ENCODE data around the gene EVC2. TPM values are rescaled to one million over a fixed set of nuclear protein-coding genes. Genes with fewer than 3 reads are reported as not detected.

EVC2 gene
- total and polyA plus RNA-seq, 9 of the 15 experiments (the other 6 are each of a cell fraction or from before 2014, with no cell fraction given) = 0.03 to 0.55 (median 0.38) TPM; not detected in 1

- FAIRE-seq (no peak), ATAC-seq (no peak), DNase-seq (ENCODE audit: extremely low read depth in 1 of 4, low spot score in 3 of 4) (no peak)
- CTCF ChIA-PET (ENCODE audit: low intra/inter-chr PET ratio) = no interaction called here
- H3K4me2 ChIP-seq (ENCODE audit: insufficient read depth, low read length) = no peak overlapping the region
- TF ChIP-seq ZFP91 (CRISPR knock-in tag; IDR thresholded peaks at IDR 0.05) = no peak
- no peak for TF ChIP-seq RBM34 (IDR thresholded peaks at IDR 0.05; ENCODE audit: borderline replicate concordance, insufficient read depth, low read length)
- no peak for TF ChIP-seq EP400 (IDR thresholded peaks at IDR 0.05)
- no peaks in the 10 kb centered on the region; a peak in 1 of 5 replicates for H3K27me3 ChIP-seq (ENCODE audit: control insufficient read depth in 2 of 2, insufficient read depth in 2 of 2, low read length in 2 of 2)
- POLR2A ChIA-PET = interaction anchor here (0.7 kb wide), 1 partner anchor 23 kb away, joined by 3 read pairs; no protein-coding TSS in a partner anchor
- H3K9me1 ChIP-seq (ENCODE audit: control insufficient read depth, insufficient read depth, low read length) = no peaks in the 10 kb centered on the region
- H3K79me2 ChIP-seq (ENCODE audit: control insufficient read depth, insufficient read depth, low read length) = no peaks in the 10 kb centered on the region
- in situ Hi-C loops (cut with MboI) = no loop called here
- no peak overlapping the region for H3K9ac ChIP-seq (ENCODE audit: insufficient read depth in 1 of 2, low read depth in 2 of 2, low read length in 2 of 2)
- no peaks in the 10 kb centered on the region for H3K9me3 ChIP-seq (replicated peaks; ENCODE audit: control insufficient read depth, insufficient read depth, low read depth, low read length)
- no peak overlapping the region for H2AFZ ChIP-seq (ENCODE audit: low read depth, low read length)
- no peak overlapping the region for H3K4me3 ChIP-seq
- H3K27ac ChIP-seq (ENCODE audit: extremely low read depth, low read depth, low read length) = no peak overlapping the region
- no peaks in the 10 kb centered on the region for H4K20me1 ChIP-seq (replicated peaks; ENCODE audit: control insufficient read depth, insufficient read depth, low read length)
- 1% methylated on average over 10 of the region's 10 CpGs for WGBS (ENCODE audit: insufficient coverage, low coverage, missing lambda C conversion rate)
- H3K36me3 ChIP-seq (ENCODE audit: control insufficient read depth, insufficient read depth, low read length) = no peaks in the 10 kb centered on the region
- intact Hi-C loops (cut with micrococcal nuclease) = no loop called here
- no TSS peak for BruUV-seq (replicated peaks)
- no peaks in the 10 kb centered on the region for H3K4me1 ChIP-seq (replicated peaks in 1 of 2; ENCODE audit: control insufficient read depth in 2 of 2, insufficient read depth in 2 of 2, low read length in 2 of 2)
Measured at GRCh38 chr4:5541169-5541568, 167.2 kb downstream of the EVC2 start.

GRCh38 chr4:5539584-5539983, 168.8 kb downstream of the EVC2 start:
- ATAC-seq (no peak), FAIRE-seq (no peak), DNase-seq (ENCODE audit: extremely low read depth in 1 of 4, low spot score in 3 of 4) (no peak)
- Histone ChIP-seq H3K36me3 (ENCODE audit: control insufficient read depth, insufficient read depth, low read length) (no peaks in the 10 kb centered on the region), H3K9ac (ENCODE audit: insufficient read depth in 1 of 2, low read depth in 2 of 2, low read length in 2 of 2) (no peak overlapping the region), H2AFZ (ENCODE audit: low read depth, low read length) (no peak overlapping the region), H3K9me3 (replicated peaks; ENCODE audit: control insufficient read depth, insufficient read depth, low read depth, low read length) (no peaks in the 10 kb centered on the region), H3K27me3 (ENCODE audit: control insufficient read depth in 2 of 2, insufficient read depth in 2 of 2, low read length in 2 of 2) (no peaks in the 10 kb centered on the region; a peak in 1 of 5 replicates), H3K9me1 (ENCODE audit: control insufficient read depth, insufficient read depth, low read length) (no peaks in the 10 kb centered on the region), H3K4me2 (ENCODE audit: insufficient read depth, low read length) (no peak overlapping the region), H3K4me3 (no peak overlapping the region), H3K79me2 (ENCODE audit: control insufficient read depth, insufficient read depth, low read length) (no peaks in the 10 kb centered on the region), H3K4me1 (replicated peaks in 1 of 2; ENCODE audit: control insufficient read depth in 2 of 2, insufficient read depth in 2 of 2, low read length in 2 of 2) (no peaks in the 10 kb centered on the region), H4K20me1 (replicated peaks; ENCODE audit: control insufficient read depth, insufficient read depth, low read length) (no peaks in the 10 kb centered on the region), H3K27ac (ENCODE audit: extremely low read depth, low read depth, low read length) (no peak overlapping the region)
- in situ Hi-C loops (cut with MboI) (no loop called here), intact Hi-C loops (cut with micrococcal nuclease) (no loop called here)
- 0% methylated on average over 2 of the region's 2 CpGs for WGBS (ENCODE audit: insufficient coverage, low coverage, missing lambda C conversion rate)
- ChIA-PET POLR2A (no interaction called here), CTCF (ENCODE audit: low intra/inter-chr PET ratio) (no interaction called here)
- no TSS peak for BruUV-seq (replicated peaks)
- no peak for TF ChIP-seq ZBTB33 (CRISPR knock-in tag; IDR thresholded peaks at IDR 0.05)
- no peak for TF ChIP-seq ARID3A (IDR thresholded peaks at IDR 0.05; ENCODE audit: borderline replicate concordance, low read depth, low read length)
- TF ChIP-seq RAD51 (IDR thresholded peaks at IDR 0.05; ENCODE audit: borderline replicate concordance, low read depth) = no peak
- TF ChIP-seq MAFF (IDR thresholded peaks at IDR 0.05; ENCODE audit: low read length) = no peak
- TF ChIP-seq KLF10 (CRISPR knock-in tag; IDR thresholded peaks at IDR 0.05) = no peak
- no peak for TF ChIP-seq ZNF253 (CRISPR knock-in tag; conservative IDR thresholded peaks at IDR 0.05)
- TF ChIP-seq MTF1 (CRISPR knock-in tag; IDR thresholded peaks at IDR 0.05; ENCODE audit: borderline replicate concordance) = no peak
